Measurements from ENCODE around the gene FZD4. TPM values are rescaled to one million over a fixed set of nuclear protein-coding genes. Genes with fewer than 3 reads are reported as not detected.
"Not testable (repeated sequence)": the region's sequence is repeated elsewhere in the genome, so short reads cannot be mapped to it uniquely, and the experiment has no call there.

The FZD4 gene
- total RNA-seq, 6 experiments from 2014 or later, result 12.5 to 26.1 (median 17.1) TPM

GRCh38 chr11:86948733-86949132 is 6.5 kb downstream of the FZD4 start:
- no peak for DNase-seq
- Histone ChIP-seq H3K4me3 (no peak overlapping the region), H3K27ac (no peak overlapping the region), H3K36me3 (peaks cover 0 to 7% (median 0%) of the 10 kb centered on the region in 4 donors), H3K9me3 (no peaks in the 10 kb centered on the region), H3K27me3 (no peaks in the 10 kb centered on the region), H3K4me1 (peaks cover 0 to 1% (median 0%) of the 10 kb centered on the region in 4 donors)
- intact Hi-C loops (cut with DNase I), result no loop called here
- no peak for TF ChIP-seq POLR2A (IDR thresholded peaks at IDR 0.05)
- TF ChIP-seq, protein P1, sequence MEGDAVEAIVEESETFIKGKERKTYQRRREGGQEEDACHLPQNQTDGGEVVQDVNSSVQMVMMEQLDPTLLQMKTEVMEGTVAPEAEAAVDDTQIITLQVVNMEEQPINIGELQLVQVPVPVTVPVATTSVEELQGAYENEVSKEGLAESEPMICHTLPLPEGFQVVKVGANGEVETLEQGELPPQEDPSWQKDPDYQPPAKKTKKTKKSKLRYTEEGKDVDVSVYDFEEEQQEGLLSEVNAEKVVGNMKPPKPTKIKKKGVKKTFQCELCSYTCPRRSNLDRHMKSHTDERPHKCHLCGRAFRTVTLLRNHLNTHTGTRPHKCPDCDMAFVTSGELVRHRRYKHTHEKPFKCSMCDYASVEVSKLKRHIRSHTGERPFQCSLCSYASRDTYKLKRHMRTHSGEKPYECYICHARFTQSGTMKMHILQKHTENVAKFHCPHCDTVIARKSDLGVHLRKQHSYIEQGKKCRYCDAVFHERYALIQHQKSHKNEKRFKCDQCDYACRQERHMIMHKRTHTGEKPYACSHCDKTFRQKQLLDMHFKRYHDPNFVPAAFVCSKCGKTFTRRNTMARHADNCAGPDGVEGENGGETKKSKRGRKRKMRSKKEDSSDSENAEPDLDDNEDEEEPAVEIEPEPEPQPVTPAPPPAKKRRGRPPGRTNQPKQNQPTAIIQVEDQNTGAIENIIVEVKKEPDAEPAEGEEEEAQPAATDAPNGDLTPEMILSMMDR (IDR thresholded peaks at IDR 0.05), result no peak
- 93% methylated on average over 4 of the region's 5 CpGs for WGBS (ENCODE audit: insufficient coverage, low coverage, low lambda C conversion rate, missing lambda C conversion rate)
- no peak for ATAC-seq

DNA sequence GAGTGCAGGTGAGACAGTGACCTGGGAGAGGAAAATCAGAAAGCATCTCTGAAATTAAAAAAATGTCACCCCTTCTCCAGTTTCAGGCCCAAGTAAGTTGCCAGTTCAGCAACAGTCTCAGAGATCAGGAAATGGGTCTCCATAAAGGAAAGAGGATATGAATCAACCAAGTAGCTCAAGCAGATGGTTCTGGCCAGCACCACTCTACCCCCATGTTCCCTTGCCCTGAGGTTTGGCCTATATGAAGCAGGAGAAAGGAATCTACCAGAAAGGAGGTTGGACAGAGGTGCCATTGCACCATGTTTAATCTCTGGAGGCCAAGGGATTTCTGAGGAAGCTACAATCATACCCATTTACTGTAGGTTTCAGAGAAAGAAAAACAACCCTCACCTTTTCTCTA is 7.7 kb downstream of the FZD4 start:
- ATAC-seq, result no peak
- H3K4me3 ChIP-seq, result no peak overlapping the region
- no peaks in the 10 kb centered on the region for H3K9me3 ChIP-seq
- intact Hi-C loops (cut with DNase I), result no loop called here
- no peak for DNase-seq
- H3K27me3 ChIP-seq, result no peaks in the 10 kb centered on the region
- H3K36me3 ChIP-seq, result peaks cover 0 to 7% (median 0%) of the 10 kb centered on the region in 4 donors
- H3K27ac ChIP-seq, result no peak overlapping the region
- H3K4me1 ChIP-seq, result peaks cover 0 to 5% (median 1%) of the 10 kb centered on the region in 4 donors
- no peak for TF ChIP-seq POLR2A (IDR thresholded peaks at IDR 0.05)
- TF ChIP-seq, protein P1 (IDR thresholded peaks at IDR 0.05), result no peak

DNA sequence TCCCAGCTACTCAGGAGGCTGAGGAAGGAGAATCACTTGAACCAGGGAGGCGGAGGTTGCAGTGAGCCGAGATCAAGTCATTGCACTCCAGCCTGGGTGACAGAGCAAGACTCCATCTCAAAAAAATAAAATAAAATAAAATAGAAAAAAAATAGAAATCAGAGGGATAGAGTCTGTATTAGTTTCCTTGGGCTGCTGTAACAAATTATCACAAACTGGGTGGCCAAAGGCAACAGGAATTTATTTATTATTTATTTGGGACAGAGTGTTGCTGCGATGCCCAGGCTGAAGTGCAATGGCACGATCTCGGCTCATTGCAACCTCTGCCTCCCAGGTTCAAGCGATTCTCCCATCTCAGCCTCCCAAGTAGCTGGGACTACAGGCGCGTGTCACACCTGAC is 11.7 kb downstream of the FZD4 start:
- H3K4me1 ChIP-seq, result peaks cover 0 to 36% (median 21%) of the 10 kb centered on the region in 4 donors

GRCh38 chr11:86941871-86942599 is 13.2 kb downstream of the FZD4 start:
- peak overlapping the region in 1 of 3 donors; percentile 1 for H3K4me3 ChIP-seq
- peak; percentile 35 for TF ChIP-seq POLR2A (IDR thresholded peaks at IDR 0.05)
- TF ChIP-seq, protein P1 (IDR thresholded peaks at IDR 0.05), result no peak
- intact Hi-C loops (cut with DNase I), result no loop called here
- no peaks in the 10 kb centered on the region for H3K36me3 ChIP-seq
- DNase-seq (no peak), ATAC-seq (peak; percentile 3 to 33 (median 16))
- H3K27ac ChIP-seq, result peak overlapping the region; percentile 80 to 95 (median 82)
- WGBS (ENCODE audit: insufficient coverage, low coverage, low lambda C conversion rate, missing lambda C conversion rate), result 20% methylated on average over 4 of the region's 4 CpGs
- no peaks in the 10 kb centered on the region for H3K9me3 ChIP-seq
- H3K27me3 ChIP-seq, result no peaks in the 10 kb centered on the region
- peaks cover 0 to 36% (median 21%) of the 10 kb centered on the region in 4 donors for H3K4me1 ChIP-seq

More for the DNA sequence above, 11.7 kb downstream of the FZD4 start:
- H3K9me3 ChIP-seq; H3K36me3 ChIP-seq; H3K4me3 ChIP-seq; H3K27ac ChIP-seq; DNase-seq; ATAC-seq; H3K27me3 ChIP-seq; intact Hi-C loops (cut with DNase I): not testable (repeated sequence)
- 94% methylated on average over 3 of the region's 8 CpGs for WGBS (ENCODE audit: insufficient coverage, low coverage, low lambda C conversion rate, missing lambda C conversion rate)

DNA sequence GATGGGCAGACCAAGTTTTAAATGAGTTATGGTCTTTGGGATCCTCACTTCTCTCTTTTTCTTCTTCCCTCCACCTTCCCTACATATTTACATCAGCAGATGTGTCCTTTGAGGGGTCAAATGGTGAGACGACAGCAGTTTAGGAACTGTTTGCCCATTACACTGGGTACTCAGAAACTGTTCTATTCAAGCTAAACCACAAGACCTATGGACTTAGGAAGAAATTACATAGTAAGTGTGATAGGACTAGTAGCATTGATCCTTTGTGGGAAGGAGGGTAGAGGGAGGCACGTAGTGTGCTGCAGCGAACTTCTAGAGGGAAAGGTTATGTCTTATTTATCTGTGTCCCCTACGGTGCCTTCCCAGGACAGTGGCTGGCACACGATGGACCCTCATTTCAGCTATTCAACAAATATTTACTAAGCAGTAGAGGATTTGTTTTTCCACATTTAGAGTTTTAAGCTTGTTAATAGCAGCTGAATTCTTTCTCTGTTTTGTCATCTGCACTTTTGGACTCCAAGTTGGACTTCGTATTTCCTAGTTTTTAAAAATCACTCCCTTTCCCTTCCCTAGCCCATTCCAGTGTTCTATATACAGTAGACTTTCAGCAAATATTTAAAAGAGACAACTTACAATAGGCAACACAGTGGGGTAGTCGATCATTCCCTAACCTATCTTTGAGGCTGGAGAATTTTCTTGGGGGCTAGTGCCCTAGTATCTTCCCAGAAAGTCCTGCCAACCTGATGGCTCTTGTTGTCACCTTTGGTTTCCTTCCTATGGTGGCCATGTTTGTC is 13.9 kb downstream of the FZD4 start:
- DNase-seq, result peak; percentile 33 to 65 (median 56)
- no peaks in the 10 kb centered on the region for H3K36me3 ChIP-seq
- peak overlapping the region in 2 of 3 donors; percentile 1 to 24 for H3K4me3 ChIP-seq
- H3K27me3 ChIP-seq, result no peaks in the 10 kb centered on the region
- peak overlapping the region; percentile 80 to 95 (median 82) for H3K27ac ChIP-seq
- peaks cover 0 to 36% (median 21%) of the 10 kb centered on the region in 4 donors for H3K4me1 ChIP-seq
- intact Hi-C loops (cut with DNase I), result no loop called here
- ATAC-seq, result peak; percentile 73 to 79 (median 74)
- H3K9me3 ChIP-seq, result no peaks in the 10 kb centered on the region
- no peak for TF ChIP-seq POLR2A (IDR thresholded peaks at IDR 0.05)
- TF ChIP-seq, protein P1 (IDR thresholded peaks at IDR 0.05), result no peak
- 13% methylated on average over 7 of the region's 7 CpGs for WGBS (ENCODE audit: insufficient coverage, low coverage, low lambda C conversion rate, missing lambda C conversion rate)
